ENCODE data around the gene COL4A2.
A peak's percentile ranks its signal among the peaks of the same experiment; 100 is the strongest.

The COL4A2 gene

DNA sequence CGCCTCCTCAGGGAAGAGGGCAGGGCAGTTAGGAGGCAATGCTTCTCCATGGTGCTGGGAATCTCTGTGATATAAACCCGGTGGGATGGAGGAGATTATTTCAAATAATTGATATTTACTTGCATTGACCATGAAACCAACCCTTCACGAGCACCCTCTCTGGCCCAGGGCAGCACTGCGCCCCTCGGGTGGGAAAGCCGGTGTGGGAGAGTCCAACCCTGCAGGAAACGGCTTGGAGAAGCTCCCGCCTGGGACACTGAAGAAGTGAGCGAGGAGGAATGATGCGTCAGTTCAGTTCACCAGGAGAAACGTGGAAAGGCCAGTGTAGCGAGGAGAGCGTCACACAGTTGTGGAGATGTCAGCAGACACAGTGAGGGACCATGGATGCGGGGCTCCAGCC is 99.9 kb downstream of the COL4A2 start:
- DNase-seq: no peak

DNA sequence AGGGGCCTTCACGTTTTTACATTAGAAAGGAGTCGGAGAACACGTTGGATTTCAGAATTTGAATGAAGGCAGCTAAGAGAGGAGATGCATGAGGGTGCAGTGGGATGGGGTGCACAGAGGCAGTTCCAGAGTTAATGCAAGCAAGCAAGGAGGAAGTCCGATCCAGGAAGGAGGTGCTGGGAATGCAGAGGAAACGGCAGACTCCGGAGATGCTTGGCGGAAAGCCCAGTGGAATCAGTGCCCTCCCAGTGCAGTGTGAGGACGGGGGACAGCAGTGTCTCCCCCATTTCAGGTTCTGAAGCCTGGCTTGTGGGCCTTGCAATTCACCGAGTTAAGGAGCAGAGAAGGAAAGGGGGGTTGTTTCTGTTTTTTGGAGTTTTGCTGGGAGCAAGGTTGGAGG is 100.4 kb downstream of the COL4A2 start:
- DNase-seq: no peak

GRCh38 chr13:110408286-110408685 is 101.2 kb downstream of the COL4A2 start:
- no peak for DNase-seq

DNA sequence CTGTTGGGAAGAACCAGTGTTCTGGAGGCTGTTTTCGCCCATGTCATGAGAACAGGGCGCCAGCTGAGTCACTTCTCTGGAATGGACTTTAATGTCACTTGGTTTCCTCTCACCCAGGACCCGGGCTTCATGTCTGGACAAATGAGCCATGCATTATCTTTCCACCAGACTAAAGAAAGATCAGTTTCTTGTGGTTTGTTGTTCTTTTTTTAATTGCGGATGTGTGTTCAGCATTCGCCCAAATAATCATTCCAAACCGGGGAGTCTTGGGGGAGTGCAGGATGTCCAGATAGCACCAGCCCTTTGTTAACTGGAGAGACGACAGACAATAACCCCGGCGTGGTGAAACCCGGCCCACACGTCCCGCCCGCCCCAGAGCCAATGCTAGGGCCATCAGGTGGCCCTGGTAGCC is 102.5 kb downstream of the COL4A2 start:
- no peak for DNase-seq

GRCh38 chr13:110410000-110410399 is 102.9 kb downstream of the COL4A2 start:
- DNase-seq: no peak

DNA sequence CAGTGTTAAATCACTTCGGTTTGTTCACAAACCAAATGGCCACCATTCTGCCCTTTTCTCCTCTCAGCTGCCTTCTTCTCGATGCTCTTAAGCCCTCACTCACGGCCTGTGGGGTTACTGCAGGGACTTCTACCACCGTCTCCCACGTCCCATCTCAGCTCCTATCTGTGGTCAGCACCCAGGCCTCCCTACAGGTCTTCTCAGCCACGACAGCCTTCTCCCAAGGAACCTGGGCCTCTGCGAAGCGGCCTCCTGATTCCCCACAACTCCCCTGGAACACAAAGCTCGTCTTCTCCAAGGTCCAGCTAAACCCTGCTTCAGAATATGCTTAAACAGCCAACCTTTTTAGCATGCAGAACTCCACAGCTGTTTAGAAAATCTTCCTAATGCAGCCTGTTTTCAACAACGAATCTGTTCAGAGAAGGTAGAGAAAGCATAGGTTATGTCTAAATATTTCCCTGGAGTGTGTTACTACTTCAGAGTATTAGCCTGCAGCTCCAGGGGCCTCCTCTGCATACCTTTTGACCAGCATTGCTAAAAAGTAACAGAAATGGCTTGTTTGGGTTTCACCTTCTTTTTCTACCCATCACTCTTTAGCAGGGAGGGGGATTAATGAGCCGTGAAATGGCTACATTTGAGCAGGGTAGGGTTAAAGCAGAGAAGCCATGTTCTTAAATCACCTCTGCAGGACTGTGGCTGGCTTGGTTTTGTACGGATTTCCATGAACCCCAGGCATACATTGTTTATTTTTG is 104.0 kb downstream of the COL4A2 start:
- no peak for DNase-seq

- no peak for DNase-seq
These were observed 104.6 kb downstream of the COL4A2 start for GRCh38 chr13:110411688-110412059.

GRCh38 chr13:110412132-110412914 is 105.2 kb downstream of the COL4A2 start:
- DNase-seq: peak; percentile 36

DNA sequence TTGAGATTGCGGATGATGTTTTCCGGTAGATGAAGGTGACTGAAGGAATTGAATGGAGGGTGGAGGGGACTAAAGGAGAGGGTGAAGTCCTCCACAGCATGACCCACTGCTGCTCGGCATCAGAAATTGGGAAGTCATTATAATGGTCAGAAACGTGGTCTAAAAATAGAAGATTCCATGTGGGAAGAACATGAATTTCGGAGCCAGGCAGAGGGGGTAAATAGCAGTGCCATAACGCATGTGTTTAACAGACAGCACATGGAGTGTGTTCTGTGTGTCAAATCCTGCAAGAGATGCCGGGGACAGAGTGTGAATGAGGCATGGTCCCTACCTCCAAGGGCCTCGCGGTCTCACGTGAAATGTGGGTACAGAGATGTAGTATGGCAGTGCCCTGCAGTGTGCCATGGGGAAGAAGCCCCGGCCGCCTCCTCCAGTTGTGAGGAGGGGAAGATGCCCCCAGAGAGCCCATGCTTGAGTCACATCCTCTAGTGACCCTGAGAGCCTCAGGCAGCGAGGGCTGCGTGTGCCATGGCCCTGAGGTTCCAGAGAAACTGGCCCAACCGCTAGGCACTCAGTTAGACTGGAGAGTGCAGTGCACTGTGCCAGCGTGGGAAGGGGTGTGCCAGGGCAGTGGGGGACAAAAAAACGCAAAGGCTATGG is 106.1 kb downstream of the COL4A2 start:
- DNase-seq: no peak

GRCh38 chr13:110413676-110414040 is 106.6 kb downstream of the COL4A2 start:
- DNase-seq: no peak

GRCh38 chr13:110414283-110414682 is 107.2 kb downstream of the COL4A2 start:
- DNase-seq: no peak

DNA sequence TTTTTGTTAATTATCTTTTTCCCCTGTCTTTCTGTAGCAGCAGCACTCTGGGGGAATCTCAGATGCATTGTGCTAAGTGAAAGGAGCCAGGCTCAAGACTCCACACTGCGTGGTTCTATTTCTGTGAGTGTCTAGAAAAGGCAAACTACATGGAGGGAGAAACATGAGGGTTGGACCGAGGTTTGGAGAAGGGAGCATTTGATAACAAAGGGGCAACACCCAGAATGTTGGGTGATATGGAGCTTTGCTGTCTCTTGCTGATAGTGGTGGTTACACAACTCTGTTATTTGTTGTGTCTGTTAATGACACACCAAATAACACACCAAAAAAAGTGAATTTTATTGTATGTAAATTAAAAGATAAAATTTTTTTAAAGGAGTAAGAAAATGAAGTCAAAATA is 107.8 kb downstream of the COL4A2 start:
- DNase-seq: no peak

- DNase-seq: no peak
These were observed 108.6 kb downstream of the COL4A2 start for GRCh38 chr13:110415669-110416068.

- no peak for DNase-seq
These were observed 109.3 kb downstream of the COL4A2 start for GRCh38 chr13:110416131-110417025.

DNA sequence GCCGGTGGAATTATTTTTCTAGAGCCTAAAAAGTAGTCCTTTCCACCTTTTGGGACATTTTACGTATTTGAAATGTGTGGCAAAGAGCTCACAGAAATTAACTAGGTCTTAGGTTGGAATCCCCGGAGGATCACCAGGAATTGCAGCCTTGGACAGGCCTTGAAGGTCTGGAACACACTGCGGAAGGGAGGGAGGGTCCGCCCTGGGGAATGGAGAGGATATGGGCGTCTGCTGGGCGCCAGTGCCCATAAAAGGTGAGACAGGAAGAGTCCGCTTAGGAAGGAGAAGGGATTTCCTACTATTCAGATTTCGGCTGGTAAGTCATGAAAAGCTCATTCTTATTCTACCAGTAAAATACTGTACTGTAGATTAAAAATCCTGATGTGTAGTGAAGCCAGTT is 111.9 kb downstream of the COL4A2 start:
- DNase-seq: no peak

DNA sequence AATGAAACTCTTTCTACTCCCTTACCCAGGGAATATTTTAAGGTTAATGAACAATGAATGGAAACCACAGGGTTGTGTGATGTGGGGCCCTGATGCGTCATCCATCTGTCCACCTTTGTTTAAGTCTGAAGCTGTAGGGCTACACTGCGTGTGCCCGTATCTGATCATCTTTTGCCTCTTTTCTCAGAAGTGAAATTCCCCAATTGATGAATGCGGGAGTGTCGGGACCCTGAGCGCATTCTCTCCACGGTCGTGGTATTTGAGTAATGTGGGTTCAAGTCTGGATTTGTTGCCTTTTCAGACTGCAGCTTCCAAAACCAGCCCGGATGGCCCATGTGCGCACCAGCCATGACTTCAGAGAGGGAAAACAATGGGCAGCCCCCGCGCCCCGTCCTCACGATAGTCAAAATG is 112.3 kb downstream of the COL4A2 start:
- no peak for DNase-seq

- no peak for DNase-seq
These were observed 112.9 kb downstream of the COL4A2 start for GRCh38 chr13:110419946-110420345.

- no peak for DNase-seq
These were observed 113.5 kb downstream of the COL4A2 start for GRCh38 chr13:110420626-110421025.

DNA sequence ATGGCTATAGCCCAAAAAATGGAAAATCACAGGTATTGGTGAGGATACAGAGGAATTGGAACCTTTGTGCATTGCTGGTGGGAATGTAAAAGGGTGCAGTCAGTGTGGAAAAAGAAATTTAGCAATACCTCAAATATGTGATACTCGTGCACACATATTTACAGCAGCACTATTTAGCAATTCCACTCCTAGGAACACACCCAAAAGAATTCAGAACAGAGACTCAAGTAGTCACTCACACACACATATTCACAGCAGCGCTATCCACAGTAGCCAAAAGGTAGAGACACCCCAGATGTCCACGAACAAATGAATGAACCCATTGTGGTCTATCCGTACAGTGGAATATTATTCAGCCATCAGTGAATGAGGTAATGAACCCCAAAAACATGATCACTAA is 114.0 kb downstream of the COL4A2 start:
- no peak for DNase-seq

DNA sequence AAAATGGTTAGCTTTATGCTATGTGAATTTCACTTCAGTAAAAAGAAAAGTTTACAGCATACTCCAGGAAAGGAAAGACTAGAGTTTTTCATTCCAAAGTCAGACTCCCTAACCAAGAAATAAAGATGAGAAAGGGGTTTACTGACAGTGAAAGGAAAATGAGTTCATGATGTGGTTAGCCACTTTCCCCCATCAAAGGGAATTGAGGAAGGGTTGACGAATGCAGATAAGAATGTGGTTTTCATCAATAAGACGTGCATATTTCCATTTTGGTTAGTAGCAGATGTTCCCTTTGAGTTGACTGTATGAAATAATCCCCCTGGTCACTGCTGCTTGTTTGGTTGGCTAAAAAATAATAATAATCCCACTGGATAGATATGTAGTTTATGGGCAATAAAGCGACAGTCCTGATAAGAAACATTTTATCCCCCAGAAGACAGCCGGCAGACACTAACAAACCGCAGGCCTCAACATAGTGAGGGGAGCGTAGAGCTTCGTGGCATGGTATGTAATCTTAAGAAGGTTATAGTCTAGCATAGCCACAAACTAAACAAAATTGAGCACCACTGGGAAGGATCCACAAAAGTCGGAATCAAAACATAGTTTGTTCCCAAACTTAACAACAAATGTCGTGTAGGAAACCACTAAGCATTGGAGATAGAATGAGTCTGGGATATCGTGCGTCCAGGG is 114.8 kb downstream of the COL4A2 start:
- no peak for DNase-seq

DNA sequence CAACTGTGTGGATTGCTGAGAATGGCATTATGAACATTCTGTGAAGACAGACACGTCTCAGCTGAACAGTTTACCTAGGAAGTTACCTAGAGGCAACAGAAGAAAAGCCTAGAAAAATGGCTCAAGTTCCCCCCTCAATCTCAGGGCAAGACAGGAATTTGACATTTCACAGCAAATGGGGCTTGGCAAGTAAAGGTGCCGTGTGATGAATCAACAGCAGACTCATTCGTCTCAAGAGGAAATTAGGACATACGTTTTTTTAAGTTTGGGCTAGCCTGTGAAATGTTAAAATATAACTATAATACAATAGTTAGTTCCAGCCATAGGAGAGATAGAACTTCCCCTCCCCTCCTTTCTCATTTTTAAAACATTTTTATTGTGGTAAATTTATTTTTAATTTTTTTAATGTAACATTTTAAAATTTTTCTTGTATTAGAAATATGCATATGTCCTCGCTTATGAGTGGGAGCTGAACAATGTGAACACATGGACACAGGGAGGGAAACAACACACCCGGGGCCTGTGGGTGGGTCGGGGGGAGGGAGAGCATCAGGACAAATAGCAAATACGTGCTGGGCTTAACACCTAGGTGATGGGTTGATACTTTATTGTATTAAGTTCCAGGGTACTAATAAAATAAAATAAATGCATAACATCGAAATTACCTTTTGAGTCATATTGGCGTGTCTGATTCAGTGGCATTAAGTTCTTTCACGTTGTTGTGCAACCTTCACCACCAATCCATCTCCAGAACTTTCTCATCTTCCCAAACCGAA is 116.0 kb downstream of the COL4A2 start:
- DNase-seq: no peak
